ENCODE data around the gene ZNF564.
A peak's percentile ranks its signal among the peaks of the same experiment; 100 is the strongest.
"Not testable (repeated sequence)": the region's sequence is repeated elsewhere in the genome, so short reads cannot be mapped to it uniquely, and the experiment has no call there.

Gene ZNF564

GRCh38 chr19:12551060-12551832 lies at the start of gene ZNF564:
Gene ZNF564 (minus strand): TSS chr19:12551482. CDS start chr19:12551332, 150 bp downstream.
- DNase-seq = peak; percentile 100

- no peak for DNase-seq
These were observed 46.3 kb upstream of the ZNF564 start for GRCh38 chr19:12597594-12597993.

- DNase-seq = no peak
These were observed 45.8 kb upstream of the ZNF564 start for GRCh38 chr19:12596927-12597548.

- DNase-seq = no peak
These were observed 45.2 kb upstream of the ZNF564 start for GRCh38 chr19:12596485-12596884.

GRCh38 chr19:12581100-12581499 lies 29.8 kb upstream of the ZNF564 start:
- DNase-seq = no peak

- no peak for DNase-seq
These were observed 29.0 kb upstream of the ZNF564 start for GRCh38 chr19:12580180-12580694.

GRCh38 chr19:12578641-12579040 lies 27.4 kb upstream of the ZNF564 start:
- no peak for DNase-seq

- DNase-seq = peak; percentile 35
These were observed 22.8 kb upstream of the ZNF564 start for GRCh38 chr19:12574036-12574435.

- no peak for DNase-seq
These were observed 16.7 kb upstream of the ZNF564 start for GRCh38 chr19:12567951-12568350.

GRCh38 chr19:12566380-12566779 lies 15.1 kb upstream of the ZNF564 start:
- DNase-seq = not testable (repeated sequence)

- peak; percentile 94 for DNase-seq
These were observed 12.9 kb upstream of the ZNF564 start for GRCh38 chr19:12564016-12564664.

- no peak for DNase-seq
These were observed 4.2 kb upstream of the ZNF564 start for GRCh38 chr19:12555456-12555930.

- no peak for DNase-seq
These were observed 4.4 kb downstream of the ZNF564 start for GRCh38 chr19:12546903-12547302.

GRCh38 chr19:12546068-12546467 lies 5.2 kb downstream of the ZNF564 start:
- DNase-seq = no peak

GRCh38 chr19:12545267-12545666 lies 6.0 kb downstream of the ZNF564 start:
- no peak for DNase-seq

- DNase-seq = no peak
These were observed 6.8 kb downstream of the ZNF564 start for GRCh38 chr19:12544401-12544876.

- DNase-seq = no peak
These were observed 7.4 kb downstream of the ZNF564 start for GRCh38 chr19:12543855-12544254.

- DNase-seq = peak; percentile 52
These were observed 24.0 kb downstream of the ZNF564 start for GRCh38 chr19:12527034-12527836.

- DNase-seq = no peak
These were observed 24.7 kb downstream of the ZNF564 start for GRCh38 chr19:12526542-12526941.

GRCh38 chr19:12521996-12522395 lies 29.3 kb downstream of the ZNF564 start:
- peak; percentile 46 for DNase-seq

GRCh38 chr19:12513531-12514061 lies 37.7 kb downstream of the ZNF564 start:
- DNase-seq = no peak

- no peak for DNase-seq
These were observed 54.2 kb downstream of the ZNF564 start for GRCh38 chr19:12497032-12497431.

Measured in NCI-H82 (cell line).